Fibroblast of pulmonary artery (primary cell): Measurements from ENCODE around the gene FMO2.
A peak's percentile ranks its signal among the peaks of the same experiment; 100 is the strongest.

Source experiments
- DNase-seq: peaks from one replicate; pipeline ENCODE4 v3.0.0-alpha.2; 2010; ENCODE audit warnings: low read depth
- H3K4me3 ChIP-seq: replicated peaks from 2 replicates; pipeline ENCODE4 v1.5.1; 2011; ENCODE audit warnings: low read depth, mild to moderate bottlenecking, control low read depth, low read length, moderate library complexity
- TF ChIP-seq, protein P1 (sequence below): IDR thresholded peaks from 2 replicates; pipeline ENCODE4 v1.5.1; 2011; ENCODE audit warnings: mild to moderate bottlenecking, control low read depth, low read length, inconsistent platforms; ENCODE audit errors: missing control alignments

FMO2 gene, protein sequence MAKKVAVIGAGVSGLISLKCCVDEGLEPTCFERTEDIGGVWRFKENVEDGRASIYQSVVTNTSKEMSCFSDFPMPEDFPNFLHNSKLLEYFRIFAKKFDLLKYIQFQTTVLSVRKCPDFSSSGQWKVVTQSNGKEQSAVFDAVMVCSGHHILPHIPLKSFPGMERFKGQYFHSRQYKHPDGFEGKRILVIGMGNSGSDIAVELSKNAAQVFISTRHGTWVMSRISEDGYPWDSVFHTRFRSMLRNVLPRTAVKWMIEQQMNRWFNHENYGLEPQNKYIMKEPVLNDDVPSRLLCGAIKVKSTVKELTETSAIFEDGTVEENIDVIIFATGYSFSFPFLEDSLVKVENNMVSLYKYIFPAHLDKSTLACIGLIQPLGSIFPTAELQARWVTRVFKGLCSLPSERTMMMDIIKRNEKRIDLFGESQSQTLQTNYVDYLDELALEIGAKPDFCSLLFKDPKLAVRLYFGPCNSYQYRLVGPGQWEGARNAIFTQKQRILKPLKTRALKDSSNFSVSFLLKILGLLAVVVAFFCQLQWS

DNA sequence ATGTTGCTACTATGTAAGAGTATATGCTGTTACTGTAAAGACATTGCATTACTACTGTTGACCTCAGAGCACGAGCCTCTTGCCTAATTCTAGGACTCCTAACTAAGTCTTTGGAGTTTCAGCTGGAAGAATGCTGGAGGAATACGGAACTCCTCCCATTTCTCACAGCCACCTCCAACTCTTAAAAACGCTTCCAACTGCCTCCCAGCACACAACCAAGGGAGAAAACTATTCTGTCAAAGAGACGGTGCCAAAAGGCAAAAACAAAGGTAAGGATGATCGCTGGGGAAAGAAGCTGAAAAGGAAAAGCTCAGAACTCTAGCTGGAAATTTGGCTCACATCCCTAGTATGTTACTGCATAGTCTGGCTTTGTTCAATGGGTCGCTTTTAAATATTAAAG, at the start of gene FMO2:
Gene FMO2, plus strand, starts transcription at position 210 of the 400 bp plus-strand sequence. CDS start 414 bp downstream, outside the sequence.
- DNase-seq = peak; percentile 76
- peak within 1 kb of the TSS; percentile 51 for H3K4me3 ChIP-seq
- TF ChIP-seq, protein P1, sequence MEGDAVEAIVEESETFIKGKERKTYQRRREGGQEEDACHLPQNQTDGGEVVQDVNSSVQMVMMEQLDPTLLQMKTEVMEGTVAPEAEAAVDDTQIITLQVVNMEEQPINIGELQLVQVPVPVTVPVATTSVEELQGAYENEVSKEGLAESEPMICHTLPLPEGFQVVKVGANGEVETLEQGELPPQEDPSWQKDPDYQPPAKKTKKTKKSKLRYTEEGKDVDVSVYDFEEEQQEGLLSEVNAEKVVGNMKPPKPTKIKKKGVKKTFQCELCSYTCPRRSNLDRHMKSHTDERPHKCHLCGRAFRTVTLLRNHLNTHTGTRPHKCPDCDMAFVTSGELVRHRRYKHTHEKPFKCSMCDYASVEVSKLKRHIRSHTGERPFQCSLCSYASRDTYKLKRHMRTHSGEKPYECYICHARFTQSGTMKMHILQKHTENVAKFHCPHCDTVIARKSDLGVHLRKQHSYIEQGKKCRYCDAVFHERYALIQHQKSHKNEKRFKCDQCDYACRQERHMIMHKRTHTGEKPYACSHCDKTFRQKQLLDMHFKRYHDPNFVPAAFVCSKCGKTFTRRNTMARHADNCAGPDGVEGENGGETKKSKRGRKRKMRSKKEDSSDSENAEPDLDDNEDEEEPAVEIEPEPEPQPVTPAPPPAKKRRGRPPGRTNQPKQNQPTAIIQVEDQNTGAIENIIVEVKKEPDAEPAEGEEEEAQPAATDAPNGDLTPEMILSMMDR = no peak

DNA sequence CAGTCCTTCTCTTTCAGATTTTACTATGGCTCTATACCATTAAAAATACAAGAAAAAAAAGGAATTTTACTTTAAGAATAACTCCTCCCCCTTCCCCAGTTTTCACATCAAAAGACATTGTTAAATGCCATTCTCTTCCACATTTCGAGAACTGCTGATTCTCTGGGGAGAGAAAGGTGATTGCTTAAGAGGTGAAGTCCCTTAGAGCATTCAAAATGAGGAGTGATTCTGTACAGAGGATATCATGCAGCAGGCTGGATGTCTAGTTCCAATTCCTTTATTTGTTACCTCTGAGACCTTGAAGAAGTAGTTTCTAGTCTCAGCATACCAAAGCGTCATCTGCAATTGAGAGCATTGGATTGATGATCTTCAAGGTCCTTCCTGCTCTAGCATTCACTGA, 47.5 kb upstream of the FMO2 start:
- TF ChIP-seq, protein P1 = no peak
- DNase-seq = peak; percentile 71
- H3K4me3 ChIP-seq = no peak overlapping the region

DNA sequence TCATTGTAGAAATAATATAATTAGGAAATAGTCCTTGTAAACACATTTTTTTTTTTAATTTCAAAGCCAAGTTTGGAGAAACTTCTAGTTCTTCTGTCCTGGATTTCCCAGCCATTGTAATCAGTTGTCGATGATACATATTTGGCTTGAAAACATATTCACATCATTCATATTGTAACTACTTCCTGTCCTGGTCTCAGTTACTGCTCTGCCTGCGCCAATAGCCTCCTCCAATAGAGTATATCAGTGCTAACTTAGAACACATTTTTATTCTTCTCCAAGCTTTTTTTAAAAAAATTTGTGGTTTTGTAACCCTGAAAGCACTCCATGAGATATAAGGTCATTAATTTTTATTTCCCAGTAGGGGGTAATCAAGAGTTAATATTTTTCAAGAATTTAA, 46.1 kb upstream of the FMO2 start:
- peak overlapping the region; percentile 32 for H3K4me3 ChIP-seq
- TF ChIP-seq, protein P1 = no peak
- DNase-seq = peak; percentile 61

DNA sequence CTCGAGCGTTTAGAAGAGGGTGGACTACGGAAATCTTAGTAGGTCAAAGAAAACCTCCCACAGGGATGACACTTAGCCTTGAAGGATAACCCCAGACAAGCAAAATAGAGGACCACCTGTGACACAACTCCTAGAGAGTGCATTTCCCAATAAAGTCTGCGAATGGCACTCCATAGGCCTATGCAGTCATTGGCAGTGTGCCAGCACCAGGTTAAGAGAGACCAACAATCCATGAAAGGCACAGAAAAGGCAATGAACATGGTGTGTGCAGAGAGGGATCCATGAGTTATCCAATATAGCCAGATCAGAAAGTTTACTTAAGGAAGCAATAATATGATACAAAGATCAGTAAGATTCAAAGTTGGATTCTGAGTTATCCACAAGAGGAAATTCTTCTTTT, 45.2 kb upstream of the FMO2 start:
- no peak for DNase-seq
- no peak overlapping the region for H3K4me3 ChIP-seq
- TF ChIP-seq, protein P1 = no peak

DNA sequence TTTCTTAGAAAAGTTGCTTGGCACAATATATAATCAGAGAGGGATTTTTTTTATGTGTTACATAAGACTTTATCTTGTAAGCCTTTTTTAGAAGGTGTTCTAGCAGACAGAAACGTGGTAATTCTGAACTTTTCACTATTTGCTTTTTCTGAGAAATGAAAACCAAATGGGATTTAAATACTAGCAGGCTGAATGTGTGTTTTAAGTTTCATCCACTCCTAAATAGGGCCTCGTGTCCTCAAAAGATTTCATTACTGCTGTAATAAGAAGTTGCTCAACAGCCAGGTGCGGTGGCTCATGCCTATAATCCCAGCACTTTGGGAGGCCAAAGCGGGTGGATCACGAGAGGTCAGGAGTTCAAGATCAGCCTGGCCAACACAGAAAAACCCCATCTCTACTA, 44.7 kb upstream of the FMO2 start:
- H3K4me3 ChIP-seq = no peak overlapping the region
- TF ChIP-seq, protein P1 = no peak
- DNase-seq = no peak

DNA sequence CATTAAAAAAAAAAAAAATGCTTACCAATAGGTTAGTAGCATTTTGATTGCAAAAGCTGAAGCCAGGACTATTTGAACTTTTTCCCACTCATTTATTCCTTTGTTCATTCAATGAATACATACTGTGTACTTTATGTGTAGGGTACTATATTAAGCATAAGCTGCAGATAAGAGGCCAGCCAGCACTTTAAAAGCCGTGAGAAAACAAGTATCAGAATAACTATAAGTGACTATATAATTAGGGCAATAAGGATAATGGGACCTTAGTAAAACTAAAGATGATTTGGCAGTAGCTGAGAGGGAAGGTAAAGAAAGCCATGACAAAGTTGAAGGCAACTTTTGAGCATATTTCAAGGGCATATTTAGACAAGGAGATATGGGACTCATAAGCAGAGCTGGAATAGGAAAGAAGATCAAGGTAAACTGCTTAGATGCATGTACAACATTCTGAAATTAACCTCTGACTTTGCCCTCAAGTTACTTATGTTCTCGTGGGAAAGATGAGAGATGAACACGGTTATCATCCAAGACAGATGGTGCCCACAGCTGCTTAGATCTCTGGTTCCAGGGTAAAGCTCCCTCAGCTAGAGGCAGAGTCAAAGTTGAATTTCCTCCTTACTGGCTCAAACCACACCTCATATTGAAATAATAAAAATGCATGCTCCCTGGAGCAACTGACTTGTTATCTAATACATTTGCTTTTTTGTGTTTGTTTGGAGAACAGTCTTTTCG, 44.0 kb upstream of the FMO2 start:
- TF ChIP-seq, protein P1 = no peak
- H3K4me3 ChIP-seq = peak overlapping the region; percentile 15
- DNase-seq = no peak
